Stimulated activated CD8-positive, alpha-beta memory T cell treated with anti-CD3 and anti-CD28 coated beads, Interleukin-7, amount 100 ng/mL, for 1 hour (primary cell): Measurements from ENCODE around the gene STRC.
"Not testable (repeated sequence)": the region's sequence is repeated elsewhere in the genome, so short reads cannot be mapped to it uniquely, and the experiment has no call there.

Source experiments
- DNase-seq, 2 donors: peaks; one replicate each; pipeline ENCODE4 v3.0.0-alpha.2; 2020; ENCODE audit warnings: low read depth in 2 of 2

Gene STRC

DNA sequence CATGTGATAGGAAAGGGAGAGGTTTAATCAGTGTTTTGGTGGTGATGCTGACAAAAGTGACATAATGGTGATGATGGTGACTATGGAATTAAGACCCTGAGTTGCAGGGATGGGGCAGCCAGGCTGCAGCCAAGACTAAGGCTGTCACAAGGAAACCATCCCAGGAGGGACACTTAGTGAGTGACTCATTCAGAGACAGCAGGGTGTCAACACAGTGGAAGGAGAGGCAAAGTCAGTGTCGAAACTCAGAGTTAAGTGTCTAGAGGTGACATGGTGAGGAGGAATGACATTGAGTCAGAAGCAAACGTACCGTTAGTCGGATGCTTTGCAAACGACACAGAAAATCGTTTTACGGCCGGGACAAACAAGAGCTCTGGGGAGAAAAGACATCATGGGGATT lies 54.8 kb downstream of the STRC start:
- not testable (repeated sequence) for DNase-seq

DNA sequence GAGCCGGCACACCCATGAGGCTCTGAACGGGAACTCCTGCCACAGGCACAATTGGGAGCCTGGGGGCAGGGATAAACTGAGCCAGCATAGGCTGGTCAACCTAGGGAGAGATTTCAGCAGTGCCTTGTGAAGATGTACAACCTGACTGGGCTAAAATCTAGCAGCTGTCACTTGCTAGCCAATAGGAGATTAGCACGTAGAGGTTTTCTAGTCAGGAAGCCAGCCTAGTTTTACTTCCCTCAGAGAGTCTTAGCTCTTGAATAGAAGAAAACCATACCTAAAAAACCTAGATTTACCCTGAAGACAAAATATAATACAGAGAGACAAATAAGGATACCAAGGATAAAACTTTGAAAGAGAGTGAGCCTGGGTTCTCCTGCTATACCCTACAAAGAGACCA lies 55.8 kb downstream of the STRC start:
- not testable (repeated sequence) for DNase-seq

DNA sequence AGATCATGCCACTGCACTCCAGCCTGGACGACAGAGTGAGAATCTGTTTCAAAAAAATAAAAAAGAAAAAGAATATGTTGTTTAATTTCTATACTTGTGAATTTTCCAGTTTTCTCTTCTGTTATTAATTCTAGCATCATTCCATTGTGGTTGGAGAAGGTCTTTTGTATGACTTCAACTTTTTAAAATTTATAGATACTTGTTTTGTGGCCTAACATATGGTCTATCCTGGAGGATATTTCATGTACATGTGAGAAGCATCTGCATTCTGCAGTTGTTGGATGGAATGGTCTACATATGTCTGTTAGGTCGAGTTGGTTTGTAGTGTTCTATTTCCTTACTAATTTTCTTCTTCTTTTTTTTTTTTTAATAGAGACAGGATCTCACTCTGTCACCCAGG lies 65.6 kb downstream of the STRC start:
- DNase-seq = no peak

DNA sequence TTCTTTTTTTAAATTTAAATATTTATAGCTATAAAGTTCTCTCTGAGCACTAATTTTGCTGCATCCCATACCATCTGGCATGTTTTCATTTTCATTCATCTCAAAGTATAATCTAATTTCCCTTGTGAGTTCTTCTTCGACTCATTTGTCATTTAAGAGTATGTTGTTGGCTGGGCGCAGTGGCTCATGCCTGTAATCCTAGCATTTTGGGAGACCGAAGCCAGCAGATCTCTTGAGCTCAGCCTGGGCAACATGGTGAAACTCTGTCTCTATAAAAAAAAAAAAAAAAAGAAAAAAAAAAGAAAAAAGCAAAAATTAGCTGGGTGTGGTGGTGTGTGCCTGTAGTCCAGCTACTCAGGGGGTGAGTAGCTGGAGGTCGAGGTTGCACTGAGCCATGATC lies 66.3 kb downstream of the STRC start:
- DNase-seq = no peak

DNA sequence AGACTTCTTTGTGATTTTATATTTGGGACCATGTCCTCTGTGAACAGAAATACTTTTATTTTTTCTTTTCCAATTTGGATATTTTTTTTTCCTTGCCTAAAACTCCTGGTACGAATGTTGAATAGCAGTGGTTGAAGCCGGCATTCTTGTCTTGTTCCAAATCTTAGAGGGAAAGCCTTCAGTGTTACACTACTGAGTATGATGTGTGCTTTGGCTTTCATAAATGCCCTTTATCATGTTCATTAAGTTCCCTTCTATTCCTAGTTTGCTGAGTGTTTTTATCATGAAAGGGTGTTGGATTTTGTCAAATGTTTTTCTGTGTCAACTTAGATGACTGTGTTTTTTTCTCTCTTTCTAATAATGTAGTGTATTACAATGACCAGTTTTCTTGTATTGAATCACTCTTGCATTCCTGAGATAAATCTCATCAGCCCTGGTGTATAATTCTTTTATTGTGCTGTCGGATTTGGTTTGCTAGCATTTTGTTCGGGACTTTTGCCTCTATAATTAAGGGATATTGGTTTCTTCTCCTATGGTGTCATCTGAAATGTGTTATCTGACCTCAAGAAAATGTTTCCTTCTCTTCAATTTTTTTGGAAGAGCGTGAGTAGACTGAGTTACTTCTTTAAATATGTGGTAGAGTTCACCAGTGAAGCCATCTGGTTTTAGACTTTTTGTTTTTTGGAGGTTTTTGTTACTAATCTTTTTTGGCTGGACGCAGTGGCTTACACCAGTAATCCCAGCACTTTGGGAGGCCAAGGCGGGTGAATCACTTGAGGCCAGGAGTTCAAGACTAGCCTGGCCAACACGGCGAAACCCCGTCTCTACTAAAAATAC lies 67.9 kb downstream of the STRC start:
- no peak for DNase-seq
